Stimulated activated CD4-positive, alpha-beta T cell treated with anti-CD3 and anti-CD28 coated beads, Interleukin-4, amount 100 ng/mL, for 4 hours (primary cell): Measurements from ENCODE around the gene DLX4.

Experiments
- DNase-seq, 2 experiments: peaks; one replicate each; pipeline ENCODE4 v3.0.0-alpha.2; 2020

Gene DLX4

GRCh38 chr17:49990921-49991320, 21.9 kb downstream of the DLX4 start:
- DNase-seq = no peak

- DNase-seq = no peak
These were observed 22.4 kb downstream of the DLX4 start for GRCh38 chr17:49991409-49991808.

- no peak for DNase-seq
These were observed 23.4 kb downstream of the DLX4 start for GRCh38 chr17:49992191-49992932.

GRCh38 chr17:49992933-49993422, 24.0 kb downstream of the DLX4 start:
- DNase-seq = no peak

- DNase-seq = peak; percentile 14 to 31
These were observed 24.6 kb downstream of the DLX4 start for GRCh38 chr17:49993423-49994060.

- DNase-seq = no peak
These were observed 25.4 kb downstream of the DLX4 start for GRCh38 chr17:49994085-49995054.

GRCh38 chr17:49995055-49995738, 26.2 kb downstream of the DLX4 start, which contains the start of gene DLX3:
DLX3 (minus strand) TSS chr17:49995224; CDS start chr17:49994998, 226 bp downstream.
- peak in 1 of 2 experiments; percentile 22 for DNase-seq

GRCh38 chr17:49996121-49996494, 27.1 kb downstream of the DLX4 start:
- no peak for DNase-seq

GRCh38 chr17:49996495-49997300, 27.7 kb downstream of the DLX4 start:
- DNase-seq = peak; percentile 49 to 74

- no peak for DNase-seq
These were observed 28.3 kb downstream of the DLX4 start for GRCh38 chr17:49997301-49997650.

- DNase-seq = peak; percentile 70 to 77
These were observed 29.0 kb downstream of the DLX4 start for GRCh38 chr17:49997773-49998703.

- no peak for DNase-seq
These were observed 30.0 kb downstream of the DLX4 start for GRCh38 chr17:49998836-49999511.

- no peak for DNase-seq
These were observed 34.9 kb downstream of the DLX4 start for GRCh38 chr17:50003911-50004310.

GRCh38 chr17:50009282-50009681, 40.3 kb downstream of the DLX4 start:
- no peak for DNase-seq

GRCh38 chr17:50013079-50013478, 44.1 kb downstream of the DLX4 start:
- DNase-seq = no peak

GRCh38 chr17:50014471-50015088, 45.6 kb downstream of the DLX4 start:
- no peak for DNase-seq

- DNase-seq = no peak
These were observed 46.2 kb downstream of the DLX4 start for GRCh38 chr17:50015146-50015545.

GRCh38 chr17:50018909-50019308, 49.9 kb downstream of the DLX4 start:
- no peak for DNase-seq

- DNase-seq = no peak
These were observed 52.0 kb downstream of the DLX4 start for GRCh38 chr17:50020841-50021599.
